Measurements from ENCODE around the gene MEF2C.

GRCh38 chr5:88772047-88772446, 110.9 kb downstream of the MEF2C start:
- TF ChIP-seq POLR2AphosphoS5 (IDR thresholded peaks at IDR 0.05; ENCODE audit: borderline replicate concordance, low read depth, low read length) (no peak), EZH2 (IDR thresholded peaks at IDR 0.05) (no peak)
